H1 (cell line): ENCODE data around the gene OSBP. TPM values are rescaled to one million over a fixed set of nuclear protein-coding genes. Genes with fewer than 3 reads are reported as not detected.

Source experiments
- ASH2L ChIP-seq: fragments of 200-600, 300-600 bp; sonication (generic); IDR thresholded peaks from one replicate; pipeline ENCODE4 v1.7.1; 2017; ENCODE audit warnings: low read length
- BACH1 ChIP-seq: IDR thresholded peaks from 2 replicates; pipeline ENCODE4 v1.6.1; 2012; ENCODE audit warnings: low read length, improper control_type of control experiment
- CTBP2 ChIP-seq: IDR thresholded peaks from 2 replicates; pipeline ENCODE4 v1.7.0; 2011; ENCODE audit warnings: borderline replicate concordance, mild to moderate bottlenecking, moderate library complexity, mixed read lengths, low read length; ENCODE audit not compliant: insufficient read depth, insufficient read length
- GABPA ChIP-seq: IDR thresholded peaks from 2 replicates; pipeline ENCODE4 v1.6.1; 2011; ENCODE audit warnings: mild to moderate bottlenecking, low read length, moderate library complexity, borderline replicate concordance; ENCODE audit not compliant: insufficient read depth
- HDAC2 ChIP-seq, 2 experiments: fragments of 300-600 bp in 1 of 2; sonication (generic) in 1 of 2; IDR thresholded peaks; 2 replicates each; pipeline ENCODE4 v1.6.1; 2011 to 2012; ENCODE audit warnings: low read depth in 2 of 2, low read length in 2 of 2, mild to moderate bottlenecking in 2 of 2, moderate library complexity in 2 of 2, borderline replicate concordance in 1 of 2, inconsistent platforms in 1 of 2
- JUN ChIP-seq: IDR thresholded peaks from 2 replicates; pipeline ENCODE4 v1.6.1; 2011; ENCODE audit warnings: low read depth, mild to moderate bottlenecking, improper control_type of control experiment, low read length
- SP4 ChIP-seq: IDR thresholded peaks from 2 replicates; pipeline ENCODE4 v1.6.1; 2012; ENCODE audit warnings: low read length, inconsistent platforms
- TAF1 ChIP-seq: IDR thresholded peaks from 2 replicates; pipeline ENCODE4 v1.6.1; 2011; ENCODE audit warnings: mild to moderate bottlenecking, low read depth, low read length
- YY1 ChIP-seq: IDR thresholded peaks from 2 replicates; pipeline ENCODE4 v1.6.1; 2011; ENCODE audit warnings: low read depth, mild to moderate bottlenecking, low read length
- ZNF274 ChIP-seq: IDR thresholded peaks from 2 replicates; pipeline ENCODE4 v1.7.0; 2012; ENCODE audit warnings: low read length, borderline replicate concordance; ENCODE audit errors: extremely low read depth
- polyA plus RNA-seq, 7 experiments: library from polyadenylated mRNA; depleted of rRNA in 3 of 7; stranded (reverse) in 5 of 7; unstranded in 2 of 7; fragments of >200 nt in 5 of 7; fragments of 200-250 nt in 2 of 7; gene quantifications; 1 replicate in 5 of 7; 2 replicates in 1 of 7; 4 replicates in 1 of 7; pipeline versions ENCODE4 v1.2.1 to v1.2.3, GENCODE V29; 2011 to 2013; ENCODE audit warnings: missing spikeins in 2 of 7, mixed read lengths in 2 of 7
- total RNA-seq: library from RNA; stranded (reverse); fragmentation: NEBNext Ultra II Directional; extraction: Animal tissue kit (Norgen Biotek cat#: 25700); gene quantifications from 2 replicates; pipeline ENCODE4 v1.2.1, GENCODE V29; 2021
- TF ChIP-seq, protein P1 (sequence below): fragments of 300-600 bp; sonication (generic); IDR thresholded peaks from 2 replicates; pipeline ENCODE4 v1.7.1; 2012; ENCODE audit warnings: low read length, moderate library complexity, mild to moderate bottlenecking, inconsistent platforms; ENCODE audit not compliant: insufficient replicate concordance

The OSBP gene
- total and polyA plus RNA-seq, 2 of the 8 experiments (the other 6 are each of a cell fraction or from before 2014, with no cell fraction given) = 13.2 to 43.1 TPM

DNA sequence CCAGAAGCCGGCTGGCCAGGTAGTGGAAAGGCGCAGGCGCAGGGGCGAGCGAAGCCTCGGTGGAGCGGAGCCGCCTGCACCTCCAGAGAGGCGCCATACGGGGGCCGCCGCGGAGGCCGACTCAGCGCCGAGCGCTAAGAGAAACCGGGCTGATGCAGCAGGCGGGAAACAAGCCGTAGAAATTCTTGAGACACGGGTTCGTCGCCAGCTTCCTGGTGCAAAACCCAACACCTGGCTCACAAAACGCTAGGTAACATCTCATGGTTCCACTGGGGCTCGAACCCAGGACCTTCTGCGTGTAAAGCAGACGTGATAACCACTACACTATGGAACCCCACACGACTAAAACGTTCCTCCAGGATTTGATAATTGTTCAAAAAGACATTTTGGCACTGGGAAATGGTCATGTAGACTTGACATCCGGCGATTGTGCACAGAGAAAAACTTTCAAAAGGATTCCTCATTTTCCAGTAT, 65.2 kb downstream of the OSBP start (continued):
- TF ChIP-seq YY1 (peak; percentile 72; the same call in 1 of the 2 replicates), SP4 (no peak), CTBP2 (no peak), BACH1 (0 out of 2 replicates have a peak, but pooled peaks have one; percentile 6), JUN (no peak), ZNF274 (no peak), HDAC2 (IDR thresholded peaks at IDR 0.05; ENCODE audit: borderline replicate concordance in 1 of 2, low read depth in 2 of 2, low read length in 2 of 2) (0 out of 4 replicates have a peak, but pooled peaks of 1 of the 2 experiments have one; percentile 21), ASH2L (peak; percentile 39), GABPA (peak; percentile 58; the same call in 1 of the 2 replicates), TAF1 (0 out of 2 replicates have a peak, but pooled peaks have one; percentile 34)
- TF ChIP-seq, protein P1, sequence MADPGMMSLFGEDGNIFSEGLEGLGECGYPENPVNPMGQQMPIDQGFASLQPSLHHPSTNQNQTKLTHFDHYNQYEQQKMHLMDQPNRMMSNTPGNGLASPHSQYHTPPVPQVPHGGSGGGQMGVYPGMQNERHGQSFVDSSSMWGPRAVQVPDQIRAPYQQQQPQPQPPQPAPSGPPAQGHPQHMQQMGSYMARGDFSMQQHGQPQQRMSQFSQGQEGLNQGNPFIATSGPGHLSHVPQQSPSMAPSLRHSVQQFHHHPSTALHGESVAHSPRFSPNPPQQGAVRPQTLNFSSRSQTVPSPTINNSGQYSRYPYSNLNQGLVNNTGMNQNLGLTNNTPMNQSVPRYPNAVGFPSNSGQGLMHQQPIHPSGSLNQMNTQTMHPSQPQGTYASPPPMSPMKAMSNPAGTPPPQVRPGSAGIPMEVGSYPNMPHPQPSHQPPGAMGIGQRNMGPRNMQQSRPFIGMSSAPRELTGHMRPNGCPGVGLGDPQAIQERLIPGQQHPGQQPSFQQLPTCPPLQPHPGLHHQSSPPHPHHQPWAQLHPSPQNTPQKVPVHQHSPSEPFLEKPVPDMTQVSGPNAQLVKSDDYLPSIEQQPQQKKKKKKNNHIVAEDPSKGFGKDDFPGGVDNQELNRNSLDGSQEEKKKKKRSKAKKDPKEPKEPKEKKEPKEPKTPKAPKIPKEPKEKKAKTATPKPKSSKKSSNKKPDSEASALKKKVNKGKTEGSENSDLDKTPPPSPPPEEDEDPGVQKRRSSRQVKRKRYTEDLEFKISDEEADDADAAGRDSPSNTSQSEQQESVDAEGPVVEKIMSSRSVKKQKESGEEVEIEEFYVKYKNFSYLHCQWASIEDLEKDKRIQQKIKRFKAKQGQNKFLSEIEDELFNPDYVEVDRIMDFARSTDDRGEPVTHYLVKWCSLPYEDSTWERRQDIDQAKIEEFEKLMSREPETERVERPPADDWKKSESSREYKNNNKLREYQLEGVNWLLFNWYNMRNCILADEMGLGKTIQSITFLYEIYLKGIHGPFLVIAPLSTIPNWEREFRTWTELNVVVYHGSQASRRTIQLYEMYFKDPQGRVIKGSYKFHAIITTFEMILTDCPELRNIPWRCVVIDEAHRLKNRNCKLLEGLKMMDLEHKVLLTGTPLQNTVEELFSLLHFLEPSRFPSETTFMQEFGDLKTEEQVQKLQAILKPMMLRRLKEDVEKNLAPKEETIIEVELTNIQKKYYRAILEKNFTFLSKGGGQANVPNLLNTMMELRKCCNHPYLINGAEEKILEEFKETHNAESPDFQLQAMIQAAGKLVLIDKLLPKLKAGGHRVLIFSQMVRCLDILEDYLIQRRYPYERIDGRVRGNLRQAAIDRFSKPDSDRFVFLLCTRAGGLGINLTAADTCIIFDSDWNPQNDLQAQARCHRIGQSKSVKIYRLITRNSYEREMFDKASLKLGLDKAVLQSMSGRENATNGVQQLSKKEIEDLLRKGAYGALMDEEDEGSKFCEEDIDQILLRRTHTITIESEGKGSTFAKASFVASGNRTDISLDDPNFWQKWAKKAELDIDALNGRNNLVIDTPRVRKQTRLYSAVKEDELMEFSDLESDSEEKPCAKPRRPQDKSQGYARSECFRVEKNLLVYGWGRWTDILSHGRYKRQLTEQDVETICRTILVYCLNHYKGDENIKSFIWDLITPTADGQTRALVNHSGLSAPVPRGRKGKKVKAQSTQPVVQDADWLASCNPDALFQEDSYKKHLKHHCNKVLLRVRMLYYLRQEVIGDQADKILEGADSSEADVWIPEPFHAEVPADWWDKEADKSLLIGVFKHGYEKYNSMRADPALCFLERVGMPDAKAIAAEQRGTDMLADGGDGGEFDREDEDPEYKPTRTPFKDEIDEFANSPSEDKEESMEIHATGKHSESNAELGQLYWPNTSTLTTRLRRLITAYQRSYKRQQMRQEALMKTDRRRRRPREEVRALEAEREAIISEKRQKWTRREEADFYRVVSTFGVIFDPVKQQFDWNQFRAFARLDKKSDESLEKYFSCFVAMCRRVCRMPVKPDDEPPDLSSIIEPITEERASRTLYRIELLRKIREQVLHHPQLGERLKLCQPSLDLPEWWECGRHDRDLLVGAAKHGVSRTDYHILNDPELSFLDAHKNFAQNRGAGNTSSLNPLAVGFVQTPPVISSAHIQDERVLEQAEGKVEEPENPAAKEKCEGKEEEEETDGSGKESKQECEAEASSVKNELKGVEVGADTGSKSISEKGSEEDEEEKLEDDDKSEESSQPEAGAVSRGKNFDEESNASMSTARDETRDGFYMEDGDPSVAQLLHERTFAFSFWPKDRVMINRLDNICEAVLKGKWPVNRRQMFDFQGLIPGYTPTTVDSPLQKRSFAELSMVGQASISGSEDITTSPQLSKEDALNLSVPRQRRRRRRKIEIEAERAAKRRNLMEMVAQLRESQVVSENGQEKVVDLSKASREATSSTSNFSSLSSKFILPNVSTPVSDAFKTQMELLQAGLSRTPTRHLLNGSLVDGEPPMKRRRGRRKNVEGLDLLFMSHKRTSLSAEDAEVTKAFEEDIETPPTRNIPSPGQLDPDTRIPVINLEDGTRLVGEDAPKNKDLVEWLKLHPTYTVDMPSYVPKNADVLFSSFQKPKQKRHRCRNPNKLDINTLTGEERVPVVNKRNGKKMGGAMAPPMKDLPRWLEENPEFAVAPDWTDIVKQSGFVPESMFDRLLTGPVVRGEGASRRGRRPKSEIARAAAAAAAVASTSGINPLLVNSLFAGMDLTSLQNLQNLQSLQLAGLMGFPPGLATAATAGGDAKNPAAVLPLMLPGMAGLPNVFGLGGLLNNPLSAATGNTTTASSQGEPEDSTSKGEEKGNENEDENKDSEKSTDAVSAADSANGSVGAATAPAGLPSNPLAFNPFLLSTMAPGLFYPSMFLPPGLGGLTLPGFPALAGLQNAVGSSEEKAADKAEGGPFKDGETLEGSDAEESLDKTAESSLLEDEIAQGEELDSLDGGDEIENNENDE = no peak
